Mesenchymal stem cell (in vitro differentiated cells and primary cell): ENCODE data around the gene FNIP2.
A peak's percentile ranks its signal among the peaks of the same experiment; 100 is the strongest.

Source experiments
- DNase-seq: peaks from one replicate; pipeline ENCODE4 v3.0.0-alpha.2; 2013
- H2AFZ ChIP-seq: one replicate; pipeline ENCODE4 v1.6.1; 2013; ENCODE audit warnings: low read depth, mild to moderate bottlenecking, control low read depth, inconsistent platforms, low read length, moderate library complexity
- H2AK5ac ChIP-seq: 2 replicates; pipeline ENCODE4 v1.6.1; 2013; ENCODE audit warnings: low read length, moderate library complexity, mild to moderate bottlenecking, inconsistent platforms; ENCODE audit not compliant: severe bottlenecking
- H2BK120ac ChIP-seq: one replicate; pipeline ENCODE4 v1.6.1; 2013; ENCODE audit warnings: low read depth, mild to moderate bottlenecking, inconsistent platforms, low read length, moderate library complexity
- H2BK12ac ChIP-seq, 2 experiments: one replicate each; pipeline ENCODE4 v1.6.1; 2013; ENCODE audit warnings: inconsistent platforms in 2 of 2, low read length in 2 of 2, mild to moderate bottlenecking in 2 of 2, moderate library complexity in 2 of 2, control low read depth in 1 of 2
- H2BK15ac ChIP-seq: one replicate; pipeline ENCODE4 v1.6.1; 2013; ENCODE audit warnings: mild to moderate bottlenecking, low read depth, inconsistent platforms; ENCODE audit not compliant: poor library complexity, severe bottlenecking
- H2BK5ac ChIP-seq: 2 replicates; pipeline ENCODE4 v1.6.1; 2013; ENCODE audit warnings: low read depth, mild to moderate bottlenecking, low read length, control low read depth, inconsistent platforms; ENCODE audit not compliant: poor library complexity, severe bottlenecking
- H3K14ac ChIP-seq, 2 experiments: one replicate each; pipeline ENCODE4 v1.6.1; 2013; ENCODE audit warnings: inconsistent platforms in 2 of 2, low read length in 2 of 2, control low read depth in 1 of 2, mild to moderate bottlenecking in 1 of 2, moderate library complexity in 1 of 2
- H3K18ac ChIP-seq, 2 experiments: one replicate each; pipeline ENCODE4 v1.6.1; 2013; ENCODE audit warnings: inconsistent platforms in 2 of 2, low read length in 2 of 2, control low read depth in 1 of 2, low read depth in 1 of 2, mild to moderate bottlenecking in 1 of 2
- H3K23ac ChIP-seq, 2 experiments: one replicate each; pipeline ENCODE4 v1.6.1; 2013; ENCODE audit warnings: inconsistent platforms in 2 of 2, low read length in 2 of 2, mild to moderate bottlenecking in 2 of 2, moderate library complexity in 2 of 2, control low read depth in 1 of 2
- H3K27ac ChIP-seq: 2 replicates; pipeline ENCODE4 v1.5.1; 2013; ENCODE audit warnings: mild to moderate bottlenecking, moderate library complexity, low read length, control low read depth, inconsistent platforms; ENCODE audit not compliant: poor library complexity, severe bottlenecking
- H3K27me3 ChIP-seq, 2 experiments: 2 replicates each; pipeline versions ENCODE4 v1.6.1 to v1.7.0; 2013; ENCODE audit warnings: low read length in 2 of 2, mild to moderate bottlenecking in 2 of 2, moderate library complexity in 2 of 2, control low read depth in 1 of 2, inconsistent platforms in 1 of 2; ENCODE audit not compliant: control insufficient read depth in 1 of 2, insufficient read depth in 1 of 2
- H3K36me3 ChIP-seq, 2 experiments: 2 replicates each; pipeline versions ENCODE4 v1.6.1 to v1.7.0; 2013; ENCODE audit warnings: low read length in 2 of 2, control low read depth in 1 of 2, inconsistent platforms in 1 of 2, low read depth in 1 of 2, mild to moderate bottlenecking in 1 of 2; ENCODE audit not compliant: insufficient read depth in 2 of 2, control insufficient read depth in 1 of 2
- H3K4ac ChIP-seq, 2 experiments: one replicate each; pipeline ENCODE4 v1.6.1; 2013; ENCODE audit warnings: inconsistent platforms in 2 of 2, low read length in 2 of 2, mild to moderate bottlenecking in 2 of 2, moderate library complexity in 2 of 2, control low read depth in 1 of 2, low read depth in 1 of 2
- H3K4me1 ChIP-seq: 2 replicates; pipeline ENCODE4 v1.6.1; 2013; ENCODE audit warnings: low read depth, low read length, control low read depth; ENCODE audit not compliant: control insufficient read depth, insufficient read depth
- H3K4me2 ChIP-seq: 2 replicates; pipeline ENCODE4 v1.6.1; 2013; ENCODE audit warnings: low read length, mild to moderate bottlenecking, inconsistent platforms; ENCODE audit not compliant: poor library complexity, severe bottlenecking
- H3K4me3 ChIP-seq, 2 experiments: 2 replicates each; pipeline versions ENCODE4 v1.5.1 to v1.7.0; 2013; ENCODE audit warnings: low read length in 2 of 2, mild to moderate bottlenecking in 2 of 2, control low read depth in 1 of 2, low read depth in 1 of 2; ENCODE audit not compliant: insufficient read depth in 1 of 2
- H3K79me1 ChIP-seq: replicated peaks from 2 replicates; pipeline ENCODE4 v1.6.1; 2013; ENCODE audit warnings: mild to moderate bottlenecking, control low read depth, low read length, inconsistent platforms; ENCODE audit not compliant: poor library complexity, severe bottlenecking
- H3K9ac ChIP-seq: 2 replicates; pipeline ENCODE4 v1.7.0; 2013; ENCODE audit warnings: mild to moderate bottlenecking, low read length, moderate library complexity
- H3K9me3 ChIP-seq: 2 replicates; pipeline ENCODE4 v1.7.0; 2013; ENCODE audit warnings: mild to moderate bottlenecking, low read length; ENCODE audit not compliant: control insufficient read depth
- H4K8ac ChIP-seq: one replicate; pipeline ENCODE4 v1.6.1; 2013; ENCODE audit warnings: inconsistent platforms, mild to moderate bottlenecking, low read length, moderate library complexity
- H4K91ac ChIP-seq: one replicate; pipeline ENCODE4 v1.6.1; 2013; ENCODE audit warnings: mild to moderate bottlenecking, low read length, inconsistent platforms
- WGBS: methylation state at CpG from one replicate; pipeline ENCODE4 v1.1.7; 2013; ENCODE audit warnings: mixed read lengths; 5-methylcytosine and 5-hydroxymethylcytosine counted together

FNIP2 gene

DNA sequence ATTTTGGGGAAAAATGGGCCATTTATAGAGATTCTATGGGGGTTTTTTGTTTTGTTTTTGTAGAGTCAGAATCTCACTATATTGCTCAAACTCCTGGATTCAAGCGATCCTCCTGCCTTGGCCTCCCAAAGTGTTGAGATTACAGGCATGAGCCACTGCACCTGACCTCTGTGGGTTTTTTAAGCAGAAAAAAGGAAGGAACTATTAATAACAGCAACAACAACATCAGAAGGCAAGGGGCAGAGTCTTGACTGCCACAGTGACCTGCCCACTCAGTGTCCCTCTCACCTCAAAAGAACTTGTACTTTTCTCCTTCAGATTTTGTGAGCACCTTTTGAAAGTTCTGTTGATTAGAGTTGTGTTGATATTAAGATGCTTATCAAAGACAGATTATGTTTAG is 48.1 kb downstream of the FNIP2 start:
- no CpG with 5 or more reads among the region's 1 CpG for WGBS
- H3K36me3 ChIP-seq, result no peaks in the 10 kb centered on the region
- no peak overlapping the region for H4K91ac ChIP-seq
- H2BK120ac ChIP-seq, result no peak overlapping the region
- peaks cover 18% of the 10 kb centered on the region for H3K79me1 ChIP-seq
- H3K27ac ChIP-seq, result no peak overlapping the region
- no peak overlapping the region for H2AFZ ChIP-seq
- no peak overlapping the region for H4K8ac ChIP-seq
- H3K23ac ChIP-seq, result no peak overlapping the region
- H3K18ac ChIP-seq, result no peak overlapping the region
- no peak overlapping the region for H2BK5ac ChIP-seq
- H3K4me2 ChIP-seq, result no peak overlapping the region
- H3K4me3 ChIP-seq, result no peak overlapping the region
- H3K14ac ChIP-seq, result no peak overlapping the region
- H3K4ac ChIP-seq, result no peak overlapping the region
- H2BK15ac ChIP-seq, result no peak overlapping the region
- no peaks in the 10 kb centered on the region for H3K27me3 ChIP-seq
- DNase-seq, result no peak
- H3K9ac ChIP-seq, result no peak overlapping the region
- H2BK12ac ChIP-seq, result no peak overlapping the region
- H3K9me3 ChIP-seq, result no peaks in the 10 kb centered on the region
- peaks cover 3% of the 10 kb centered on the region for H3K4me1 ChIP-seq
- H2AK5ac ChIP-seq, result no peak overlapping the region

- Histone ChIP-seq H3K27me3 (no peaks in the 10 kb centered on the region), H3K4me2 (no peak overlapping the region), H2BK5ac (no peak overlapping the region), H4K8ac (peak overlapping the region; percentile 50), H2BK15ac (peak overlapping the region; percentile 89), H3K79me1 (peaks cover 22% of the 10 kb centered on the region), H3K18ac (peak overlapping the region; percentile 37 to 78), H3K4me3 (no peak overlapping the region), H2BK120ac (no peak overlapping the region), H3K14ac (peak overlapping the region in 1 of 2 experiments; percentile 73), H3K23ac (no peak overlapping the region), H2AFZ (no peak overlapping the region), H3K9me3 (no peaks in the 10 kb centered on the region), H3K36me3 (no peaks in the 10 kb centered on the region), H2BK12ac (peak overlapping the region; percentile 87), H3K9ac (no peak overlapping the region), H3K4ac (peak overlapping the region in 1 of 2 experiments; percentile 71), H4K91ac (no peak overlapping the region), H2AK5ac (peak overlapping the region; percentile 84), H3K27ac (no peak overlapping the region), H3K4me1 (peaks cover 3% of the 10 kb centered on the region)
- WGBS, result 98% methylated on average over 8 of the region's 10 CpGs
- DNase-seq, result peak; percentile 48
These were observed 48.9 kb downstream of the FNIP2 start for GRCh38 chr4:158817562-158818296.

GRCh38 chr4:158818560-158819140 is 49.8 kb downstream of the FNIP2 start:
- no peak overlapping the region for H2BK120ac ChIP-seq
- H3K9ac ChIP-seq, result no peak overlapping the region
- H3K14ac ChIP-seq, result no peak overlapping the region
- no peak overlapping the region for H2AK5ac ChIP-seq
- no peak overlapping the region for H3K4me2 ChIP-seq
- H3K27me3 ChIP-seq, result no peaks in the 10 kb centered on the region
- 75% methylated on average over 2 of the region's 2 CpGs for WGBS
- H3K79me1 ChIP-seq, result peaks cover 24% of the 10 kb centered on the region
- H3K9me3 ChIP-seq, result no peaks in the 10 kb centered on the region
- peak overlapping the region; percentile 74 for H4K91ac ChIP-seq
- H3K4me3 ChIP-seq, result no peak overlapping the region
- no peak overlapping the region for H4K8ac ChIP-seq
- no peaks in the 10 kb centered on the region for H3K36me3 ChIP-seq
- H3K4ac ChIP-seq, result peak overlapping the region in 1 of 2 experiments; percentile 8
- H3K27ac ChIP-seq, result no peak overlapping the region
- H2AFZ ChIP-seq, result no peak overlapping the region
- H2BK12ac ChIP-seq, result peak overlapping the region in 1 of 2 experiments; percentile 42
- peaks cover 3% of the 10 kb centered on the region for H3K4me1 ChIP-seq
- H2BK15ac ChIP-seq, result no peak overlapping the region
- H2BK5ac ChIP-seq, result no peak overlapping the region
- H3K18ac ChIP-seq, result peak overlapping the region in 1 of 2 experiments; percentile 41
- DNase-seq, result no peak
- no peak overlapping the region for H3K23ac ChIP-seq

DNA sequence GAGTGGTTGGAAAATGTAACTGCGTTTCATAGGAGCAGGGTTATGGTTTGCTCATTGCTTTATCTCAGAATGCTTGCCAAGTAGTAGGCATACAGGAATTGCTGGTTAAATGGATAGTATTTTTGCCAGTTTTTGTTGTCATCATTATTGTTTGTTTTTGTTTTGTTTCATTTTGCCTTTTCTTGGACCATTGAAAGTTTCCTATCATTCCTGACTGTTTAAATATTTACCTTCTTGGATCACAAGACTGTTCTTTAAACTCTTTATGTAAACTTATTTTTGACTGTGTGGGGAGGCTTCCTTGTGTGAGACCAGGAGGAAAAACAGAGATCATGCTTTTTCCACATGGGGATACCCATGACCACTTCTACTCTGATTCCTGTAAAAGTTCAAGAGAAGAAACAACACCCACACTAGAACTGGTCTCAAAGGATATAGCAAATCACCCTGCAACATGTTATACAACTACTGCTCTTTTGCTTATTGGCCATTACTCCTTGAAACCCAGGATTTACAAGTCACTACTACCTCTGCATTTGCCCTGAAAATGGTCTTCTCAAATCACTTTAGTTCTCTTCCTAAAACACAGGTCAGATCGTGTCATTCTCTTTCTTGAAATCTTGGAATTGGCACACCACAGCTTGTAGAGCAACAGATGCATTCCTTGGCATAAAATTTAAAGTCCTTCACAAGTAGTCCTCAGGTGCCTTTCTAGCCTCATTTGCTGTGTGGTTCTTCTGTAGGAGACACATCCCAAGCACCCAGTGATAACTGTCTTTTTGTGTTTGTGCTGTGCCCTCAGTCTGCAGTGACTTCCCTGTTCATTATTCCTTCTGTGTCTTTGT is 51.3 kb downstream of the FNIP2 start:
- Histone ChIP-seq H4K91ac (no peak overlapping the region), H3K4me3 (no peak overlapping the region), H3K4ac (peak overlapping the region in 1 of 2 experiments; percentile 59), H2AFZ (no peak overlapping the region), H3K4me2 (no peak overlapping the region), H2BK120ac (no peak overlapping the region), H3K9ac (peak overlapping the region; percentile 61), H2AK5ac (no peak overlapping the region), H3K79me1 (peaks cover 27% of the 10 kb centered on the region), H4K8ac (no peak overlapping the region), H3K9me3 (no peaks in the 10 kb centered on the region), H3K18ac (peak overlapping the region in 1 of 2 experiments; percentile 11), H3K4me1 (peaks cover 7% of the 10 kb centered on the region), H2BK15ac (no peak overlapping the region), H3K27me3 (no peaks in the 10 kb centered on the region), H3K14ac (no peak overlapping the region), H3K23ac (no peak overlapping the region), H3K27ac (no peak overlapping the region), H2BK5ac (no peak overlapping the region), H3K36me3 (no peaks in the 10 kb centered on the region), H2BK12ac (peak overlapping the region; percentile 38 to 54)
- 92% methylated on average over 2 of the region's 2 CpGs for WGBS
- no peak for DNase-seq
